Trophoblast cell (in vitro differentiated cells and primary cell): ENCODE data around the gene RHBDL2.

ENCODE experiments used
- DNase-seq, 2 donors: peaks; one replicate each; pipeline ENCODE4 v3.0.0-alpha.2; 2016
- H2AFZ ChIP-seq: 2 replicates; pipeline ENCODE4 v1.6.1; 2013; ENCODE audit warnings: low read length, moderate library complexity, mild to moderate bottlenecking; ENCODE audit not compliant: insufficient read depth, poor library complexity
- H2AK5ac ChIP-seq: 2 replicates; pipeline ENCODE4 v1.6.1; 2013; ENCODE audit warnings: mild to moderate bottlenecking, low read length
- H2BK120ac ChIP-seq: 2 replicates; pipeline ENCODE4 v1.6.1; 2013; ENCODE audit warnings: low read length, mild to moderate bottlenecking, moderate library complexity; ENCODE audit not compliant: insufficient read depth, poor library complexity
- H2BK12ac ChIP-seq: 2 replicates; pipeline ENCODE4 v1.6.1; 2013; ENCODE audit warnings: mild to moderate bottlenecking, low read length, moderate library complexity
- H2BK5ac ChIP-seq: 2 replicates; pipeline ENCODE4 v1.6.1; 2013; ENCODE audit warnings: low read length, low read depth, moderate library complexity, mild to moderate bottlenecking; ENCODE audit not compliant: poor library complexity
- H3K14ac ChIP-seq: 2 replicates; pipeline ENCODE4 v1.6.1; 2013; ENCODE audit warnings: mild to moderate bottlenecking, low read length
- H3K18ac ChIP-seq: 2 replicates; pipeline ENCODE4 v1.6.1; 2013; ENCODE audit warnings: mild to moderate bottlenecking, low read length
- H3K23ac ChIP-seq: 2 replicates; pipeline ENCODE4 v1.6.1; 2013; ENCODE audit warnings: low read length
- H3K27ac ChIP-seq: 2 replicates; pipeline ENCODE4 v1.5.1; 2013; ENCODE audit warnings: low read depth, mild to moderate bottlenecking, inconsistent platforms, low read length, moderate library complexity
- H3K27me3 ChIP-seq: 2 replicates; pipeline ENCODE4 v1.6.1; 2013; ENCODE audit warnings: inconsistent platforms, mild to moderate bottlenecking, low read length, moderate library complexity; ENCODE audit not compliant: insufficient read depth
- H3K36me3 ChIP-seq, 2 experiments: 1 replicate in 1 of 2; 2 replicates in 1 of 2; pipeline ENCODE4 v1.6.1; 2013; ENCODE audit warnings: low read length in 2 of 2, mild to moderate bottlenecking in 2 of 2, moderate library complexity in 1 of 2; ENCODE audit not compliant: insufficient read depth in 2 of 2, control insufficient read depth in 1 of 2
- H3K4ac ChIP-seq: 2 replicates; pipeline ENCODE4 v1.6.1; 2013; ENCODE audit warnings: low read depth, mild to moderate bottlenecking, low read length, moderate library complexity
- H3K4me1 ChIP-seq, 2 experiments: 1 replicate in 1 of 2; 2 replicates in 1 of 2; pipeline ENCODE4 v1.6.1; 2013; ENCODE audit warnings: low read length in 2 of 2, mild to moderate bottlenecking in 2 of 2, moderate library complexity in 1 of 2; ENCODE audit not compliant: insufficient read depth in 2 of 2, control insufficient read depth in 1 of 2
- H3K4me2 ChIP-seq: 2 replicates; pipeline ENCODE4 v1.6.1; 2013; ENCODE audit warnings: inconsistent platforms, mild to moderate bottlenecking, low read length, moderate library complexity
- H3K4me3 ChIP-seq: 2 replicates; pipeline ENCODE4 v1.5.1; 2013; ENCODE audit warnings: mild to moderate bottlenecking, low read depth, low read length, inconsistent platforms
- H3K79me1 ChIP-seq: one replicate; pipeline ENCODE4 v1.6.1; 2013; ENCODE audit warnings: low read length
- H3K79me2 ChIP-seq: 2 replicates; pipeline ENCODE4 v1.6.1; 2013; ENCODE audit warnings: low read length, mild to moderate bottlenecking; ENCODE audit not compliant: control insufficient read depth, insufficient read depth, poor library complexity
- H3K9ac ChIP-seq: 2 replicates; pipeline ENCODE4 v1.6.1; 2013; ENCODE audit warnings: mild to moderate bottlenecking, low read length
- H3K9me3 ChIP-seq: 2 replicates; pipeline ENCODE4 v1.6.1; 2013; ENCODE audit warnings: low read depth, mild to moderate bottlenecking, control low read depth, inconsistent platforms, low read length; ENCODE audit not compliant: insufficient read depth
- H4K12ac ChIP-seq: 2 replicates; pipeline ENCODE4 v1.6.1; 2013; ENCODE audit warnings: low read depth, mild to moderate bottlenecking, low read length, moderate library complexity
- H4K8ac ChIP-seq: 2 replicates; pipeline ENCODE4 v1.6.1; 2013; ENCODE audit warnings: low read depth, mild to moderate bottlenecking, low read length, moderate library complexity
- H4K91ac ChIP-seq: one replicate; pipeline ENCODE4 v1.6.1; 2013; ENCODE audit warnings: low read depth, mild to moderate bottlenecking, low read length, moderate library complexity
- WGBS: extraction: QIAGEN DNeasy Blood & Tissue Kit; methylation state at CpG from one replicate; pipeline ENCODE4 v1.1.7; 2013; ENCODE audit warnings: missing lambda C conversion rate; ENCODE audit not compliant: insufficient read length, insufficient coverage; ENCODE audit errors: extremely low coverage; 5-methylcytosine and 5-hydroxymethylcytosine counted together

RHBDL2 gene

DNA sequence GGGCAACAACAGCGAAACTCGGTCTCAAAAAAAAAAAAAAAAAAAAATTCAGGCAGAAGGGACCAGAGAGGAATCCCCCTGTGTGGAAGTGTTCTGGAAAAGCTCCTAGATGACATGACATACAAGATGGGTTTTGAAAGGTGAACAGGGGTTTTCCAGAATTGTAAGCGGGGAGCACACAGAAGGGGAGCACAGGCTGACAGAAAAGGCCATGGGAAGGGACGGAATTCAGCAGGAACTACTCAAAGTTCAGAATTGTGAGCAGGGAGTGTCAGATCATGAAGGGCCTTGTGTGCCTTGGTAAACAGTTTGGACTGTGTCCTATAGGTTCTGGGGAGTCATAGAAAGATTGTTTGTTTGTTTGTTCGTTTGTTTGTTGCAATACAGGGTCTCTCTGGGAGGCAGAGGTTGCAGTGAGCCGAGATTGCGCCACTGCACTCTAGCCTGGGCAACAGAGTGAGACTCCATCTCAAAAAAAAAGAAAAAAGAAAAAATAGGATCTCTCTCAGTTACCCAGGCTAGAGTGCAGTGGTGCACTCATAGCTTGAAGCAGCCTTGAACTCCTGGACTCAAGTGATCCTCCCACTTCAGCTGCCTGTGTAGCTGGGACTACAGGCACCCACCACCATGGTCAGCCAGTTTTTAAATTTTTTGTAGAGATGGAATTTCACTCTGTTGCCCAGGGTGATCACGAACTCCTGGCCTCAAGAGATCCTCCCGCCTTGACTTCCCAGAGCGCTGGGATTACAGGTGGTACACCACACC, 1.2 kb upstream of the RHBDL2 start:
- Histone ChIP-seq H4K91ac (no peak overlapping the region), H3K36me3 (no peaks in the 10 kb centered on the region), H3K27ac (no peak overlapping the region), H3K27me3 (no peaks in the 10 kb centered on the region), H4K8ac (no peak overlapping the region), H3K14ac (no peak overlapping the region), H2AFZ (no peak overlapping the region), H4K12ac (no peak overlapping the region), H2AK5ac (no peak overlapping the region), H3K4me3 (no peak overlapping the region), H3K9ac (no peak overlapping the region), H3K4ac (no peak overlapping the region), H3K4me1 (no peaks in the 10 kb centered on the region), H3K79me2 (no peaks in the 10 kb centered on the region), H2BK120ac (no peak overlapping the region), H3K79me1 (no peaks in the 10 kb centered on the region), H2BK12ac (no peak overlapping the region), H2BK5ac (no peak overlapping the region), H3K9me3 (no peaks in the 10 kb centered on the region), H3K4me2 (no peak overlapping the region), H3K18ac (no peak overlapping the region), H3K23ac (no peak overlapping the region)
- DNase-seq: no peak
- no CpG with 5 or more reads among the region's 10 CpGs for WGBS

DNA sequence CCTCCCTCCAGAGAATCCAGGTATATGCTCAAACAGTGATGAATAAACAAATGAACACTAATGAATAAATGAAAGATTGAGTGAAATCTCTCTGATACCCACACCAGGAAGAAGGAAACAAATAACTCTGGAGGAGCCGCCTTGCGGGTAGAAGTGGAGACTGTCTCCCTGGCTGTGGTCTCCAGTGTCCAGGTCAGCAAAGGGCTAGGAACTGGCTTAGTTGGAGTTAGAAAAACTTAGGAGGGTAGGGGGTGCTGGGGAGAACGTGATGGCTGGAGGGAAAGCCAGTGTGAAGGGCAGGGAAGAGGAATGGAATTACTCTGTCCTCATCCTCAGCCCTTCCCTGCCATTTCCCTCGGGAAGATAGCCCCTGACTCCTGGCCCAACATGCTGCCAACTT, 537 bp downstream of the RHBDL2 start:
- H4K12ac ChIP-seq: no peak overlapping the region
- no peak overlapping the region for H3K4me2 ChIP-seq
- no peak overlapping the region for H2AK5ac ChIP-seq
- H3K79me1 ChIP-seq: no peaks in the 10 kb centered on the region
- no peak overlapping the region for H2BK120ac ChIP-seq
- no peak overlapping the region for H3K27ac ChIP-seq
- H3K23ac ChIP-seq: no peak overlapping the region
- H3K9me3 ChIP-seq: no peaks in the 10 kb centered on the region
- no peak overlapping the region for H3K4me3 ChIP-seq
- H4K8ac ChIP-seq: no peak overlapping the region
- no peaks in the 10 kb centered on the region for H3K79me2 ChIP-seq
- H3K9ac ChIP-seq: no peak overlapping the region
- no peak for DNase-seq
- no peak overlapping the region for H2AFZ ChIP-seq
- no peaks in the 10 kb centered on the region for H3K4me1 ChIP-seq
- H3K36me3 ChIP-seq: no peaks in the 10 kb centered on the region
- H3K4ac ChIP-seq: no peak overlapping the region
- no peak overlapping the region for H2BK12ac ChIP-seq
- no peak overlapping the region for H3K18ac ChIP-seq
- no CpG with 5 or more reads among the region's 4 CpGs for WGBS
- H3K14ac ChIP-seq: no peak overlapping the region
- no peak overlapping the region for H4K91ac ChIP-seq
- no peak overlapping the region for H2BK5ac ChIP-seq
- no peaks in the 10 kb centered on the region for H3K27me3 ChIP-seq

DNA sequence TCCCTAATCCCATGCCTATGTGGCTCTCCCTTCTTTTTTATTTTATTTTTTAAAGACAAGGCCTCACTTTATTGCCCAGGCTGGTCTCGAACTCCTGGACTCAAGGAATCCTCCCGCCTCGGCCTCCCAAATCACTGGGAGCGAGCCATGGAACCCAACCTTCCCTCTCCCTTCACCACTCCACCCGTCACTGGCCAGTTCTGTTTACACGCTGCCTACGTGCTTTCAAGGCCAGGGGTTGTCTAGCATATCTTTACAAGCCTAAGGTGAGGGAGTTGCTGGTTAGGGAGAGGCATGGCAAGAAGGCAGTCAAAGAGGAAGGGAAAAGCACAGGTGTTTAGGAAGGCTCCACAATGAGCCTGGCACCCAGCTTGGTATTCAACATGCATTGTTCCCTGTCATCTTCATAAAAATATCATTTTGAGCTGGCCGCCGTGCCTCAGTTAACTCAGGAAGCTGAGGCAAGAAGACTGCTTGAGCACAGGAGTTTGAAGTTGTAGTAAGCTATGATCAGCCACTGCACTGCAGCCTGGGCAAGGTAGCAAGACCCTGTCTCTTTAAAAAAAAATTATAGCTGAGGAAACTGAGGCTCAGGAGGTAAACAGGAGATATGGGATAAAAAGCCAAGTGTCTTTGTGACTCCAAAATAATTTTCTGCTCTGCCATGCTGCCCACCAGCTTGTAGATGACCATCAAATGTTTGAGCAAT, 1.1 kb downstream of the RHBDL2 start:
- H3K9me3 ChIP-seq: no peaks in the 10 kb centered on the region
- H2AK5ac ChIP-seq: no peak overlapping the region
- H3K79me2 ChIP-seq: no peaks in the 10 kb centered on the region
- DNase-seq: no peak
- H3K27ac ChIP-seq: no peak overlapping the region
- WGBS: no CpG with 5 or more reads among the region's 9 CpGs
- H3K79me1 ChIP-seq: no peaks in the 10 kb centered on the region
- no peak overlapping the region for H3K14ac ChIP-seq
- no peak overlapping the region for H3K23ac ChIP-seq
- H2BK120ac ChIP-seq: no peak overlapping the region
- no peak overlapping the region for H3K4ac ChIP-seq
- no peak overlapping the region for H2AFZ ChIP-seq
- H4K91ac ChIP-seq: no peak overlapping the region
- H3K4me2 ChIP-seq: no peak overlapping the region
- H2BK12ac ChIP-seq: no peak overlapping the region
- H3K18ac ChIP-seq: no peak overlapping the region
- no peak overlapping the region for H3K9ac ChIP-seq
- no peak overlapping the region for H3K4me3 ChIP-seq
- no peaks in the 10 kb centered on the region for H3K36me3 ChIP-seq
- H4K8ac ChIP-seq: no peak overlapping the region
- no peaks in the 10 kb centered on the region for H3K27me3 ChIP-seq
- H3K4me1 ChIP-seq: no peaks in the 10 kb centered on the region
- H4K12ac ChIP-seq: no peak overlapping the region
- H2BK5ac ChIP-seq: no peak overlapping the region

DNA sequence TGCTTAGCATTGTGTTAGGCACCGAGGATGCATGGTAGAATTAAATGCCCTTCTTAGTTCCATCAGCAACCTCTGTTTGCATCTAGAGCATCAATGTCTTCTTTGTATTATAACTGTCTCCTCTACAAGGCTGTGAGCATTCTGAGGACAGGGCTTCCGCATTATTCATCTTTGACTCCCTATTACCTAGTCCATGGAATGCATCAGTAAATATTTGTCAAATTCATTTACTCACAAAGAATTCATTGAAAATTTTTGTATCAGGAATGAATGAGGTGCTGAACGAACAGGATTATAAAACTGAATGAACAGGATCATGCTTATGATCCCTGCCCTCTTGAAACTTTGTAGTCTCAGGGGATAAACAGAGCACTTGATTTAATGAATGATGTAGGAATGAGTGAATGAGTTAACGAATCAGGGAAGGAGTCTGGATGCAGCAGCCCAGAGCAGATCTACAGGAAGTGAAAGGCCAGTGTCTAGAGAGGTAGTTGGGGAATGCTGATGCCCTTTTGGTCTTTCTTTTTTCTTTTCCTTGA, 2.8 kb downstream of the RHBDL2 start:
- Histone ChIP-seq H4K12ac (no peak overlapping the region), H2AK5ac (no peak overlapping the region), H3K9ac (no peak overlapping the region), H3K79me2 (no peaks in the 10 kb centered on the region), H3K4me3 (no peak overlapping the region), H3K14ac (no peak overlapping the region), H4K91ac (no peak overlapping the region), H3K27ac (no peak overlapping the region), H3K4ac (no peak overlapping the region), H3K36me3 (no peaks in the 10 kb centered on the region), H3K9me3 (no peaks in the 10 kb centered on the region), H3K23ac (no peak overlapping the region), H3K27me3 (no peaks in the 10 kb centered on the region), H2BK12ac (no peak overlapping the region), H2AFZ (no peak overlapping the region), H3K4me1 (no peaks in the 10 kb centered on the region), H3K79me1 (no peaks in the 10 kb centered on the region), H3K18ac (no peak overlapping the region), H3K4me2 (no peak overlapping the region), H2BK120ac (no peak overlapping the region), H4K8ac (no peak overlapping the region), H2BK5ac (no peak overlapping the region)
- no CpG with 5 or more reads among the region's 4 CpGs for WGBS
- no peak for DNase-seq
